ENCODE measurements around the gene HELZ.

Gene HELZ

DNA sequence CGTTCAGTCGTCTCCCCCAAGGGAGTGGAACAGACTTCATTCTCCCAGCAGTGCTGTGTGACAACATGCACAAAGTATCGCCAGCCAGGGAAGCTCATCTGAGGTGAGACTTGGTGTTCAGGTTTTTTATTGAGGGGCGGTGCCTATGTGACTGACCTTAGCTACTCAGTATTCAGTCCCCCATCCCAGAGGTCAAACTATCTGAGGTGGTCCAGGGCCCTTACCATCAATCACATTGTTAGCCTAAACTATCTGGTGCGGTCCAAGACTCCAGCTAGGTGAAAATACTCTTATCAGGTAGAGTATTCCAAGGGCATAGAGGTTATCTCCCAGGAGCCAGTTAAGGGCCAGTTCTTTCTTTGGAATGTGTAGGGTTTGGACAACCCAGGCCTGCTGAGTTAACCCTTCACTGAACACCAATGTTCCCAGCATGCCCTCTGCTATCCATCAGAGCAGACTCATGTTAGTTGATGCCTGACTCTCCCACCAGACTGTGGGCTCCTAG lies 206.1 kb downstream of the HELZ start:
- no peaks in the 10 kb centered on the region for H3K9me3 ChIP-seq (ENCODE audit: insufficient read depth, low read length)
- H3K27me3 ChIP-seq (ENCODE audit: insufficient read depth, insufficient read length) = no peaks in the 10 kb centered on the region
- TF ChIP-seq YY1 (IDR thresholded peaks at IDR 0.05; ENCODE audit: insufficient read depth, insufficient read length) (no peak), SUZ12 (IDR thresholded peaks at IDR 0.05; ENCODE audit: extremely low read depth, insufficient read depth, insufficient read length) (no peak), ZNF274 (IDR thresholded peaks at IDR 0.05; ENCODE audit: low read depth, low read length) (no peak)
- peaks cover 9% of the 10 kb centered on the region for H3K4me1 ChIP-seq (ENCODE audit: insufficient read depth, insufficient read length)
- H3K36me3 ChIP-seq (ENCODE audit: insufficient read depth, insufficient read length, low read length) = no peaks in the 10 kb centered on the region
- no peak for DNase-seq (ENCODE audit: low read depth, low spot score)
- no peak overlapping the region for H3K9ac ChIP-seq (ENCODE audit: insufficient read length, low read depth)
- H3K4me3 ChIP-seq (ENCODE audit: insufficient read length, low read depth) = no peak overlapping the region

DNA sequence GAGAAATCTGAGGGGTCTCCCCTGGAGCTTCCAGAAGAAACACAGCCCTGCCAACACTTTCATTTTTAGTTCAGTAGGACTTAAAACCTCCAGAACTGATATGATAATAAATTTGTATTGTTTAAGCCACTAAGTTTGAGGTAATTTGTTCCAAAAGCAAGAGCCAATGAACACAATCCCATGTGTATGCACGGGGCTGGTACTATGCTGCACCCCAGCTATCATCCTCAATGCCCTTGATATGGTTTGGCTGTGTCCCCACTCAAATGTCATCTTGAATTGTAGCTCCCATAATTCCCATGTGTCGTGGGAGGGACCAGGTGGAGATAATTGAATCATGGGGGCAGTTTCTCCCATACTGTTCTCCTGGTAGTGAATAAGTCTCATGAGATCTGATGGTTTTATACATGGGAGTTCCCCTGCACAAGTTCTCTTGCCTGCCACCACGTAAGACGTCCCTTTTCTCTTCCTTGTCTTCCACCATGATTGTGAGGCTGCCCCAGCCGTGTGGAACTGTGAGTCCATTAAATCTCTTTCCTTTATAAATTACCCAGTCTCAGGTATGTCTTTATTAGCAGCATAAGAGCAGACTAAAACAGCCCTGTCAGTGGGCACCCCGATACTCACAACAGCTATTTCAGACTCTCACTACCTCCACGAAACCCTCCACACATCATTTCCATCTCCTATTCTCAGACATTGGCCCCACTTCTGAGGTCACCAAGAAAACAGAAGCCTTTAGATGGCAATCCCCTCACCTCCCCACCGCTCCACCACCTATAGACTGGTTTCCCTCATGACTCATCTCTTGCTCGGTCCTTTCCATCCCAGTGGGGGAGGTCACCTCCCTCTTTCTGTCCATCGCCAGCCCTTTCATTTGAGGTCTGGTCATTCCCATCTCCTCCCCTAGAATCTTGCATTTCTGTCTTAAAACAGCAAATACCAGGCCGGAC lies 209.6 kb downstream of the HELZ start:
- H3K27me3 ChIP-seq (ENCODE audit: insufficient read depth, insufficient read length) = no peaks in the 10 kb centered on the region
- DNase-seq (ENCODE audit: low read depth, low spot score) = no peak
- H3K4me3 ChIP-seq (ENCODE audit: insufficient read length, low read depth) = no peak overlapping the region
- no peaks in the 10 kb centered on the region for H3K36me3 ChIP-seq (ENCODE audit: insufficient read depth, insufficient read length, low read length)
- no peaks in the 10 kb centered on the region for H3K9me3 ChIP-seq (ENCODE audit: insufficient read depth, low read length)
- TF ChIP-seq SUZ12 (IDR thresholded peaks at IDR 0.05; ENCODE audit: extremely low read depth, insufficient read depth, insufficient read length) (no peak), ZNF274 (IDR thresholded peaks at IDR 0.05; ENCODE audit: low read depth, low read length) (no peak), YY1 (IDR thresholded peaks at IDR 0.05; ENCODE audit: insufficient read depth, insufficient read length) (no peak)
- peaks cover 5% of the 10 kb centered on the region for H3K4me1 ChIP-seq (ENCODE audit: insufficient read depth, insufficient read length)
- no peak overlapping the region for H3K9ac ChIP-seq (ENCODE audit: insufficient read length, low read depth)

DNA sequence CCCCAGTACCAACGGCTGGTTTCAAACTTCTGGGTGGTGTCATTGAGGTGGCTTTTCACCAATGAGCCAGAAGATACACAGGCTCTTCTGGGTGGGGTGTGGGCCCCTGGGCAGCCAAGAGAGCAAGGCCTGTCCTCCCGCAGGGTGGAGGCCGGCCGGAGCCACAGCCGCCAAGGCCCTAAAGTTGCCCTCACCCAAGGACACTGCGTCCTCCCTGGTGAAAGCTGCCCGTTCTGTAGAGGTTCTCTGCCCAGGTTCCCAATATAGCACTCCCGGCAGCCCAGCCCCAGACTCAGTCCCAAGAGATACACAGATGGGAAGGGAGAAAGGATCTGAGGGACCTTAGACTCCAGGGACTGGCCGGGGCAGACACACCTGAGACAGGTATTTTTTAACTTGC lies 211.4 kb downstream of the HELZ start:
- Histone ChIP-seq H3K4me1 (ENCODE audit: insufficient read depth, insufficient read length) (peaks cover 3% of the 10 kb centered on the region), H3K27me3 (ENCODE audit: insufficient read depth, insufficient read length) (no peaks in the 10 kb centered on the region), H3K36me3 (ENCODE audit: insufficient read depth, insufficient read length, low read length) (no peaks in the 10 kb centered on the region), H3K4me3 (ENCODE audit: insufficient read length, low read depth) (no peak overlapping the region), H3K9me3 (ENCODE audit: insufficient read depth, low read length) (no peaks in the 10 kb centered on the region), H3K9ac (ENCODE audit: insufficient read length, low read depth) (no peak overlapping the region)
- TF ChIP-seq YY1 (IDR thresholded peaks at IDR 0.05; ENCODE audit: insufficient read depth, insufficient read length) (no peak), SUZ12 (IDR thresholded peaks at IDR 0.05; ENCODE audit: extremely low read depth, insufficient read depth, insufficient read length) (no peak), ZNF274 (IDR thresholded peaks at IDR 0.05; ENCODE audit: low read depth, low read length) (no peak)
- DNase-seq (ENCODE audit: low read depth, low spot score) = no peak

DNA sequence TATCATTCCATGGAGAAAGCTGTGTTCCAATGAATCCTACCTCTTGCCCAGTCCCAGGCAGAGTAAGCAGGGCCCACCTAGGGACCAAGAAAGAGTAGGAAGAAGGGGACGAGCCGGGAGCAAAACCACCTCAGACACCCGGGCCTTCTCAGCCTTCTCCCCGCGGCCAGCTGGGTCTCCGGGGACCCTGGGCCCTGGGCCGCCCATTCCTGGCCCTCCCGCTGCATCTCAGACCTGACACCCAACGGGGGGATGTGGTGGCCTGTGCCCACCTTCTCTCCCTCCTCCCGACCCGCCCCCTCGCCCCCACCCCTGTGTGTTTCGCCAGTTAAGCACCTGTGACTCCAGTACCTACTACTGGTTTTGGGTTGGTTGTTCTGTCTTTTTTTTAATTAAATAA lies 212.0 kb downstream of the HELZ start:
- DNase-seq (ENCODE audit: low read depth, low spot score) = no peak
- H3K27me3 ChIP-seq (ENCODE audit: insufficient read depth, insufficient read length) = no peaks in the 10 kb centered on the region
- H3K4me1 ChIP-seq (ENCODE audit: insufficient read depth, insufficient read length) = no peaks in the 10 kb centered on the region
- no peaks in the 10 kb centered on the region for H3K36me3 ChIP-seq (ENCODE audit: insufficient read depth, insufficient read length, low read length)
- no peak overlapping the region for H3K4me3 ChIP-seq (ENCODE audit: insufficient read length, low read depth)
- TF ChIP-seq SUZ12 (IDR thresholded peaks at IDR 0.05; ENCODE audit: extremely low read depth, insufficient read depth, insufficient read length) (no peak), YY1 (IDR thresholded peaks at IDR 0.05; ENCODE audit: insufficient read depth, insufficient read length) (no peak), ZNF274 (IDR thresholded peaks at IDR 0.05; ENCODE audit: low read depth, low read length) (no peak)
- H3K9ac ChIP-seq (ENCODE audit: insufficient read length, low read depth) = no peak overlapping the region
- no peaks in the 10 kb centered on the region for H3K9me3 ChIP-seq (ENCODE audit: insufficient read depth, low read length)

DNA sequence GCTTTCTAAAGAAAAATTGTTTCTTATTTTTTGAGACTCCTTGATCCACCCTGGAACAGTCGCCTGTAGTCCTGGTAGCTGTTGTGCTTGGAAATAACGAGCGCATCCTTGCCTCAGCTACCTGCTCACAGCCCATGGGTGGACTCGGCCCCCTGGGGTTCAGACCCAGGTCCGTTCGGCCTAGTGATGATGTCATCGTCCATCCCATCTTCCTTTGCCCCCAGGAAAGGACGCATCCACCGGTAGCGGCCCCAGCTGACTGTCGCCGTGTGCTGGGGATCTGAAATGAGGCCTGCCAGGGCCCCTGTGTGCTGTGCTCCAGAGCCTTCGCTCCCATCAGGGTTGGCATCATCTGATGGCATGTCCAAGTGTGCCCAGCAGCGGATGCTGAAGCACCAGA lies 212.6 kb downstream of the HELZ start:
- no peak overlapping the region for H3K9ac ChIP-seq (ENCODE audit: insufficient read length, low read depth)
- H3K9me3 ChIP-seq (ENCODE audit: insufficient read depth, low read length) = no peaks in the 10 kb centered on the region
- H3K27me3 ChIP-seq (ENCODE audit: insufficient read depth, insufficient read length) = no peaks in the 10 kb centered on the region
- TF ChIP-seq ZNF274 (IDR thresholded peaks at IDR 0.05; ENCODE audit: low read depth, low read length) (no peak), SUZ12 (IDR thresholded peaks at IDR 0.05; ENCODE audit: extremely low read depth, insufficient read depth, insufficient read length) (no peak), YY1 (IDR thresholded peaks at IDR 0.05; ENCODE audit: insufficient read depth, insufficient read length) (no peak)
- H3K4me3 ChIP-seq (ENCODE audit: insufficient read length, low read depth) = no peak overlapping the region
- no peaks in the 10 kb centered on the region for H3K4me1 ChIP-seq (ENCODE audit: insufficient read depth, insufficient read length)
- H3K36me3 ChIP-seq (ENCODE audit: insufficient read depth, insufficient read length, low read length) = no peaks in the 10 kb centered on the region
- DNase-seq (ENCODE audit: low read depth, low spot score) = no peak

DNA sequence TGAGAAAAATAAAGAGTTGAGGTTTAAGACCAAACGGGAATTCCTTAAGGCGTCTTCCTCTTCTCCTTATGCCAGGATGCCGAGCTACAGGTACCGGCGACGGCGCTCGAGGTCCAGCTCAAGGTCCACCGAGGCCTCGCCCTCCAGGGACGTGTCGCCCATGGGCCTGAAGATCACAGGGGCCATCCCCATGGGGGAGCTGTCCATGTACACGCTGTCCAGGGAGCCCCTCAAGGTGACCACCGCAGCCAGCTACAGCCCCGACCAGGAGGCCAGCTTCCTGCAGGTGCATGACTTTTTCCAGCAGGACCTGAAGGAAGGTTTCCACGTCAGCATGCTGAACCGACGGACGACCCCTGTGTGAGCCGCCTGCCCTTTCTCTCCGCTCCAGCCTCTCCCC lies 214.4 kb downstream of the HELZ start:
- H3K9ac ChIP-seq (ENCODE audit: insufficient read length, low read depth) = no peak overlapping the region
- no peak for DNase-seq (ENCODE audit: low read depth, low spot score)
- no peak for TF ChIP-seq SUZ12 (IDR thresholded peaks at IDR 0.05; ENCODE audit: extremely low read depth, insufficient read depth, insufficient read length)
- TF ChIP-seq YY1 (IDR thresholded peaks at IDR 0.05; ENCODE audit: insufficient read depth, insufficient read length) = no peak
- TF ChIP-seq ZNF274 (IDR thresholded peaks at IDR 0.05; ENCODE audit: low read depth, low read length) = no peak
- H3K4me3 ChIP-seq (ENCODE audit: insufficient read length, low read depth) = no peak overlapping the region
- peaks cover 1% of the 10 kb centered on the region for H3K36me3 ChIP-seq (ENCODE audit: insufficient read depth, insufficient read length, low read length)
- H3K27me3 ChIP-seq (ENCODE audit: insufficient read depth, insufficient read length) = no peaks in the 10 kb centered on the region
- no peaks in the 10 kb centered on the region for H3K4me1 ChIP-seq (ENCODE audit: insufficient read depth, insufficient read length)
- H3K9me3 ChIP-seq (ENCODE audit: insufficient read depth, low read length) = no peaks in the 10 kb centered on the region

DNA sequence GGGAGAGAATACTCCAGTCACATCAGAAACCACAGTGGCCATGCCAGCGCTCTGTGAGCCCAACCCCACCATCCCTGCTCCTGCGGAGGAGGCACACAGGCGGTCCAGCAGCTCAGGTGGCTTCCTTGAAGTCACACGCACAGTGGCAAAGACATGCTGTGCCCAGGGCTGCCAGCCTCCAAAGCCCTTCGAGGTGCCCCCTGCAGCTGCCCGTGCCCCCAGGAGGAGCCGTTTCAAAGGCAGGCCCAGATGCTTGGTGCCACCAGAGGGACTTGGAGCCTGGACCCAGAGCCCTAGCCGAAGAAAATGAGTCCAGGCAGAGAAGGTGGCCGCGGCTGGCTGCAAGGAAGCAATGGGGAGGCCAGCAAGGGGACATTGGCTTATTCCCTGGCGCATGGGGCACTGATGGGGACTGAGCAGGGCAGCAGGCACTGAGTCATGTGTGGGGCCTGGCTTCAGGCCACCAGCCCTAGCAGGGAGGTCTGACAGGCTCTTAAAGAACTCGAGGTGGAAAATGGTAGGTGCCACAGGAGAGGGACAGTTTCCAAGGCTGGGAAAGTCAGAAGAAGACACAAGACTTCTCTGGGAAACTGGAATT lies 217.9 kb downstream of the HELZ start:
- Histone ChIP-seq H3K4me1 (ENCODE audit: insufficient read depth, insufficient read length) (no peaks in the 10 kb centered on the region), H3K4me3 (ENCODE audit: insufficient read length, low read depth) (no peak overlapping the region), H3K36me3 (ENCODE audit: insufficient read depth, insufficient read length, low read length) (peaks cover 6% of the 10 kb centered on the region), H3K9me3 (ENCODE audit: insufficient read depth, low read length) (no peaks in the 10 kb centered on the region), H3K27me3 (ENCODE audit: insufficient read depth, insufficient read length) (no peaks in the 10 kb centered on the region), H3K9ac (ENCODE audit: insufficient read length, low read depth) (no peak overlapping the region)
- TF ChIP-seq ZNF274 (IDR thresholded peaks at IDR 0.05; ENCODE audit: low read depth, low read length) (no peak), YY1 (IDR thresholded peaks at IDR 0.05; ENCODE audit: insufficient read depth, insufficient read length) (no peak), SUZ12 (IDR thresholded peaks at IDR 0.05; ENCODE audit: extremely low read depth, insufficient read depth, insufficient read length) (no peak)
- DNase-seq (ENCODE audit: low read depth, low spot score) = no peak

Measured in NT2/D1 (cell line).